Measurements from ENCODE around the gene BCKDHB.
"Not testable (repeated sequence)": the region's sequence is repeated elsewhere in the genome, so short reads cannot be mapped to it uniquely, and the experiment has no call there.

BCKDHB gene

DNA sequence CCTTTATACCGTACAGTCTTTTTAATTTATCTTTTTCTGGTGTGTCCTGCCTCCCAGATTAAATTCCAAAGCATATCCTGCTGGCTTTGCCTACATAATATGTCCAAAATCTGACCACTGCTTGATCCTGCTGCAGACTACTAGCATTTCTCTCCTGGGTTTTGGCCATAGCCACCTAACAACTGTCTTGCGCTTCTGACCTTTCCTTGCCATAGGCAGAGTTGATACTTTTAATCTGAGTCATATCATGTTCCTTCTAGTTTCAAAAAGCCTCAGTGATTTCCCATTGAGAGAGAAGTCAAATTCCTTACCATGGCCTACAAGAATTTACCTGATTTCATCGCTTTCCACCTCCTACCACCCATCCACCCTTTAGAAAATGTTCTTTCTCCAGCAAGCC, 104.8 kb downstream of the BCKDHB start:
- FAIRE-seq: no peak

DNA sequence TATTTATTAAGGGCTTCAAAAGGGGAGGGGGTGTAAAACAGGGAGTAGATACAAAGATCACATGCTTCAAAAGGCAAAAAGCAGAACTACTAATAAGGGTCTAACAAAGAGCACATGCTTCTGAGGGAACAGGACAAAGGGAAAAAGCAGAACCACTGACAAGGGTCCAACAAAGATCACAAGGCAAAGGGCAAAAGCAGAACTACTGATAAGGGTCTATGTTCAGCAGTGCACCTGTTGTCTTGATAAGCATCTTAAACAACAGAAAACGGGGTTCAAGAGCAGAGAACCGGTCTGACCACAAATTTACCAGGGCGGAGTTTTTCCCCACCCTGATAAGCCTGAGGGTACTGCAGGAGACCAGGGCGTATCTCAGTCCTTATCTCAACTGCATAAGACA, 105.4 kb downstream of the BCKDHB start:
- FAIRE-seq: not testable (repeated sequence)

DNA sequence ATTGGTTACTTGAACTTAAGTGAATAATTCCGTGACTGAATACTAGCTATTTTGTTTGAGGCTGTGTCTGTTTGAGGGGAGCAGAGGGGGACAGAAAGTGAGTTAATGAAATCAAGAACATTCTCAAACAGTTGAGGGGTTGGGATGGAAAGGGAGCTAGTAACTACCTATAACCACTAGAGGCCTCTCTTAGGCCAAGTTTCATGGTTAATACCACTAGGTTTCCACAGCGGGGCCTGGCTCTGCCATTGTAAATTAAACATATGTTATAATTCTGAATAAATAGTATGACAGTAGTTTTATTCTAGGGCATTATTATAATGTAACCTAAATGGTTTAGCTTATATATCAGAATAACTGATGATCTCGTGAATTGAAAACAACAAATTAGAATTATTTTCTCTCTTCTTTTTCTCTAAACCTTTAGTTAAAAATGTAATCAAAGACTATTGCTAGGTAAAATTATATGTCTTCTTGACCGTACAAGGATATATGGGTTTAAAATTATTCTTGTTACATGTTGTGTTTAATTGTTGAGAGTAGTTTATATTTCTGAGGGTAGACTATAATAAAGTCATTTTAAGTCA, 108.1 kb downstream of the BCKDHB start:
- FAIRE-seq: peak; percentile 96

DNA sequence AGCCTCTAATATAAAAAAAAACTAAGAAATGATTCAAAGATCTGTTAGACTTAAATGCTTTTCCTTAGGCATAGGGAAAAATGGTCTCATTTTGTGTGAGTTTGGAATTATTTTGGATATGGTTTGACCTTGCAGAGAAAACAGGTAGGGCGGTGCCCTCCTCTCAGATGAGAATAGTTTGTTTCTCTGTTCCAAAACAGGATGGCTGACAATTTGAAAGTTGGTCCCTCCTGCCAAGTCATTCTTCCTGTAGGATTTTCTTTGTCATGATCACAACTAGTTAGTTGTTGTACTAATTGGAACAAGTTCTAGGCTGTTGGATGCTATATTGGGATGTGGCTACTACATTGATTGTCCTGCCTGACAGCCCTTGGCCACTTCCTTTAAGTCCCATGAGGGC, 108.6 kb downstream of the BCKDHB start:
- FAIRE-seq: no peak

DNA sequence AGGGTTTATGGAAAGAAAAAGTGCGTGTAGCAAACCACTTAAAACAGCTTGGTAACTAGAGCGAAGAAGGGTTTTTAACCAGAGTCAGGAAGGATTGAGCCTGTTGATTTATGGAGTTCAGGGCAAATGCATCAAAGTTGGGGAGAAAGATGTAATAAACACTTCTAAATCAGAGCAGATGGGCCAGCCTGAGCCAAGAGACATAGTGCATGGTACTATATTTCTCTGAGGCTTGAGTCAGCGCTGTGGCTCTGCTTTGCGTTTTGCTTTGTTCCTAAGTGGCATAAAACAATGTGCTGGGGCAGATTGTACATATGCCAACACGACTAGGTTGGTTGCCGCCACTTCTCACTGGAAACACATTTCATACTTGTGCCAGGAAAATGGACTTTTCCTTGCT, 111.3 kb downstream of the BCKDHB start:
- FAIRE-seq: no peak

DNA sequence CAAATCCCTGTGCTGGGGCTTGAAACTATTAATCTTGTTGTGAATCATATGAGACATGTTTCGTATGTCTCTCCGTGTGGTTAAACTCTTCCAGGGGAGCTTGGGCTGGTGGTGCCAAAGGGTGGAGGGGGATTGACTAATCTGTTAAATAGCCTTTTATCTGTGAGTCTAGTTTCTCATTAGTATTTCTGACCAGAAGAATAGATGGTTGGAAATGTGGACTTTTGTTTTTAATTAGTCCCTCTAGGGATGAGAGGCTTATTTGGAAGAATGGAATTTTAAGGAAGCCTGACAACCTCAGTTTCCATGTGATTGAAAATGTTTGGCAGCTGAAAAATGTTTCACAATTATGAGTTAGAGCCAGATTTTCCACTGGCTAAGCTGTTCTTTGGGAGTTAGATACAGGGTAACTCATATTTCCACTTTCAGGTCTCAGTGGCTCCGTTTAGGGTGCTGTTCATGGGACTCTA, 117.3 kb downstream of the BCKDHB start:
- no peak for FAIRE-seq

DNA sequence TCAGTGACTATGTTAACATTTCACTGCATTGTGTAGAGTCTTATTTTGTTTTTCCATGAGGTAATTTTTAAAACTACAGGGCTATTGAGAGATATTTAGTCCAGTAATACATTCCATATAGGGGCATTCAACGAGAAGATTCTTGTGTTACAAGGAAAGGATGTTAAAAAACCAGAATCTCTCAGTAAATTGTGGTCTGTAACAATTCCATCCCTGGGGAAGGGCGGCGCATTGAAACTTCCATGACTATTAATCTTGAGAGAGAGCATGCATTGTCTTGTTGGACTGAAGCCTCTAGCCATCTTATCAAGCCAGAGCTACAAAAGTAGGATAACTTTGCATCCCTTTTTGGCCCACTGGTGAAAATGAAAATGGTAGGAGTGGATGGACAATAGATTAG, 119.7 kb downstream of the BCKDHB start:
- no peak for FAIRE-seq

DNA sequence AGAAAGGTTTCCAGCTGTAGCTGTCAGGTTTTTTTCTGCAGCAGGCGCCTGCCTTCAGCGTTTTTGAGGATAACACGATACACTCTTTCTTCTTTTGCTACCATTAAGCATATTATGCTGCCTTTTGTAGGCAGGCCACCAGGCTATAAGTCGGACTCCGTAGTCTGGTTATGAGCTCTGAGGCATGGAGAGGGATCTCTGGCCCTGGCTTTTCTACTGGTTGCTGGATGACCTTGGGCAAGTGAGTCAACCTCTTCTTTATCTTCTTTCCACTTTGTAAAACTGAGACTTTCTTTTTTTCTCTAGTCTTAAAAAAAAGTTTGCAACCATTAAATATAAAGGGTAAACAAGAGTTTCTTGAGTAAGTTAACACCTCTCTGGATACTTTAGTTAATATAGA, 120.2 kb downstream of the BCKDHB start:
- no peak for FAIRE-seq

DNA sequence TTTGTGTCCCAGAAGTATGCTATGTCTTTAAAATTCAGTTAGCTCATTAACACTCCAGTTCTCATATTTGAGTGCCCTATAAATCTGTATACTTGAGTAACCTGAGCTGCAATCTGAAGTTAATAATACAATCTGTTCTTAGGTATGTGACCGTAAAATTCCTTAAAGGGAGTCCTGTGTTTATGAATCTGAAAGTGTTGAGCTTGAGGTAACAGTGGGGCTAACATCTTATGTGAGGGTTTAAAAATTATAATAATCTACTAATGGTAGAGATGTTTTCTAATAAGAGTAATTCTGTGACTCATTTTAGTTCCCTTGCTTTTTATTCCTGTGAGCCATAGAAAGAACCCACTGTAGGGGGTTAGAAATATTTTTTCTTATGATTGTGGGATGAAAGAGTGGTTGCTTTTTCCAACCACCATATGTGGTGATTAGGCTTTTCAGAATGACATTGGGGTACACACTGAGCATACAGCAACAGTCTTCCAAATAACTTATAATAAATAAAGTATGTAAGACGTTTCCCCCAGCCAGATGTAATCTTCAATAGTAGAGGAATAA, 121.2 kb downstream of the BCKDHB start:
- FAIRE-seq: no peak

DNA sequence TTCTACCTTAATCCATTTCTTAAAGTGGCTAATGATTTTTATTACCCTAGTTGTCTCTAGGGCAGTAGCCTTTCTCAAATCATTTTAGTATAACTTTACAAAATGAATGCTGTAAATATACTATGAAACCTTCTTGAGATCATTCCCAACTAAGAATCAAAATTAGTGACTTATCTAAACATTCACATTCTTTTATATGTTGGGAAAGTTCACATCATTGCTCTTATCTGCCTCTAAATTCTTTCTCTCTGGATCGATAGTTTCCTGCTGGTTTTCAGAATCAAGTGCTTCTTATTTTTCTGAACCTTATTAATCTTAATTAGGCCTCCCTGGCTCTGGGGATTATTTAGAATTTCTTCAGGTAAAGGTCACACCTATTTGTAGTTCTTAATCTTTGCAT, 126.8 kb downstream of the BCKDHB start:
- FAIRE-seq: no peak

DNA sequence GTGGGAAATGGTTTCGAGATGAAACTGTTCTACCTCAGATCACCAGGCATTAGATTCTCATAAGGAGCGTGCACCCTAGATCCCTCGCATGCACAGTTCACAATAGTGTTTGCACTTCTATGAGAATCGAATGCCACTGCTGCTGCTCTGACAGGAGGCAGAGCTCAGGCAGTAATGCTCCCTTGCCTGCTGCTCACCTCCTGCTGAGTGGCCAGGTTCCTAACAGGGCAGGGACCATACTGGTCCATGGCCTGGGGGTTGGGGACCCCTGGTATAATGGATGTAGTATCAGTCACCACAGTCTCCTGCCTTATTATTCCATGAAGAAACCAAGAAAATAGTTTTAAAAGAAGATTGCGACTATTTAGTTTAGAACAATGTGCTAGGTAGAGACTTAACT, 127.5 kb downstream of the BCKDHB start:
- no peak for FAIRE-seq

DNA sequence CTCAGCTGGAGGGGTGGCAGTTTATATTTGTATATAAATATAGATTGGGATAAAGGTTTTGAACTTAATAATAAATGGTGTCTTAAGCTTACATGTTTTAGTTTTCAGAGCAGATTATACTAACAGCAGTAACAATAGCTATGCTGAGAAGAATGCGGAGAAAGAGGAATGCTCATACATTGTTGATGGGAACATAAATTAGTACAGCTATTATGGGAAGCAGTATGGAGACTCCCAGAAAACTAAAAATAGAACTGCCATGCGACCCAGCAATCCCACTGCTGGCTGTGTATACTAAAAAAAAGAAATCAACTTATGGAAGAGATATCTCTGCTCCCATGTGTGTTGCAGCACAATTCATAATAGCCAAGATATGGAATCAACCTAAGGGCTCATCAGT, 127.9 kb downstream of the BCKDHB start:
- no peak for FAIRE-seq

DNA sequence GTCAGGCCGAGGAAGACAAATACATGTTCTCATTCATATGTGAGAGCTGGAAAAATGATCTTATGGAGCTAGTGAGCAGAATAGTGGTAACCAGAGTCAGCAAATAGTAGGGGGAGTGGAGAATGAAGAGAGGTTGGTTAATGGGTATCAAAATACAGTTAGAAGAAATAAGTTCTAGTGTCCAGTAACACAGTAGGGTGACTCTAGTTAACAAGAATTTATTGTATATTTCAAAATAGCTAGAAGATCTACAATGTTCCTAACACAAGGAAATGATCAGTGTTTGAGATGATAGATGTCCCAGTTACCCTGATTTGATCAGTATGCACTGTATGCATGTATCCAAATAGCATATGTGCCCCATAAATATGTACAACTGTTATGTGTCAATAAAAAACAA, 128.4 kb downstream of the BCKDHB start:
- FAIRE-seq: no peak

DNA sequence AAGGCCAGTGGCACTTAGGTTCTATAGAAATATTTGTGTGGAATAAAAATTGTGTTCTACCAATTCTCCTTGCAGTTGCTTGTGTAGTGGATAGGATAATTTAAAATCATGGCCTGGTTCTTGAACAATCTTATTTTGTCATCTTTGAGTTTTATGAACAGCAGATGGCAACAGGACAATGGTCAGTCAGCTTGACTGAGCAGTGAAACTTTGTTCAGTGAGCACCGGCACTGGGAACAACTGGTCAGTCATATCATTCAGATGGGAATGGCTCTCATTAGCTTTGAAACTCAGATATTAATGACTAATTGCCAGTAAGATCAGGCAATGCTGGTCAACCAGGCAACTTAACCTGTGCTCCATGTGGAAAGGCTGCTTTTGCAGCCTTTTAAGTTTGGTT, 129.2 kb downstream of the BCKDHB start:
- FAIRE-seq: no peak

DNA sequence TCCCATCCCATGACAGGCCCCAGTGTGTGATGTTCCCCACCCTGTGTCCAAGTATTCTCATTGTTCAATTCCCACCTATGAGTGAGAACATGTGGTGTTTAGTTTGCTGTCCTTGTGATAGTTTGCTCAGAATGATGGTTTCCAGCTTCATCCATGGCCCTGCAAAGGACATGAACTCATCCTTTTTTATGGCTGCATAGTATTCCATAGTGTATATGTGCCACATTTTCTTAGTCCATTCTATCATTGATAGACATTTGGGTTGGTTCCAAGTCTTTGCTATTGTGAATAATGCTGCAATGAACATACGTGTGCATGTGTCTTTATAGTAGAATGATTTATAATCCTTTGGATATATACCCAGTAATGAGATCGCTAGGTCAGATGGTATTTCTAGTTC, 132.3 kb downstream of the BCKDHB start:
- FAIRE-seq: not testable (repeated sequence)

DNA sequence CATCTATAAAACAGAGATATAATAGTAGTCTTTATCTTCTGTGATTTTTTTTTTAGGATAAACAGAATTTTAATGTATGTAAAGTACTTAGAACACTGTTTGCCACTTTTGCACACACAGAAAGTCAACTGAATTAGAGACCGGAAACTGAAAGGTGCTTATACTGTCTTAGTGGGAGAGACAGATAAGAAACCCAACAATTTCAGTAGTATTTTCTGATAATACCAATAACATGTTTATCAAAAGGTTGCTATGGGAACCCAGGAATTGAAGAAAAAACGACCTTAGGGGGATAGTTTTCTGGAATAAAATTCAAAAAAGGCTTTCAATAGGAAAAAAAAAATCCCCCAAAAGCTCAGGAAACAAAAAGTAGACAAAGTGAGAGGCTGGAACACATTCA, 138.6 kb downstream of the BCKDHB start:
- no peak for FAIRE-seq

DNA sequence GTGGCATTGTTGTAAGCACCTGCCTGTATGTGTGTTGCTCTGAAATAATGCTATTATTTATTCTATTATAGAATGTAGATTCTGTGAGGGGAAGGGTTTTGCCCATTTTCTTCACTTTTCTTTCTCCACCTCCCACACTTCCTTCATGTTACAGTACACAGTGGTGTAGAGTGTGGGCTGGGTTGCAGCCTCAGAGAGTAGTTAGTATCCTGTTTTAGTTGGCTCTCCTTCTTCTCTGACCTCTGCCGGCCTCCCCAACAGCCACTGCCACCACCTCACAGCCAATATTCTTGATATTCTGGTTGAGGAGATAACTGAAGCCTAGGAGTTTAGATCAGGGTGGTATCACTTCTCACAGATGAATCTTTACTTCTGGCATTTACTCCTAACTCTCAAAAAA, 143.4 kb downstream of the BCKDHB start:
- FAIRE-seq: no peak

DNA sequence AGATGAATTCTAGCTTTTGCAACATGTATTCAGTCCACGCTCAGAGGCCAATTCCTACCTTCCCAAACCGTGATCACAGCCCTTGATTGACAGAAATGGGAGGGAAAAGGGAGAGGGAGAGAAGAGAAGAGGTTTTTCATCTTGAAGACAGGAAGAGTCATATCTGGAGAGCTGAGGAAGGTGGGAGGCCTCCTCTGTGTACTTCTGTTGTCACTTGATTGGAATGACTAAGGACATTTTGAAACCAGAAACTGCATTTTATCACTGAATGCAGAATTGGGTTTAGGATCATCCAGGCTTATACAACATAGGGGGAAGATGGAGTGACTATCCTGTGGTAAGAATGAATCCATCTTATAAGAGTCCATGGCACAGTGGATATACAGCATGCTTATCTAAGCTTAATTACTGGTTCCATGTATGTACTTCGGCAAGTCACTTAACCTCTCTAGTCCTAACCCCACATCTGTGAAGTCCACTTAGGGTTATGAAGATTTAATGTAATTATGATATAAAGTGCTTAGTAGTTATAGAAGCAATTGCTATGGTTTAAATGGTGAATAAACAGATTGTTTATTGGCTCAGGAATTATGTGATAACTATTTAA, 144.0 kb downstream of the BCKDHB start:
- FAIRE-seq: no peak

DNA sequence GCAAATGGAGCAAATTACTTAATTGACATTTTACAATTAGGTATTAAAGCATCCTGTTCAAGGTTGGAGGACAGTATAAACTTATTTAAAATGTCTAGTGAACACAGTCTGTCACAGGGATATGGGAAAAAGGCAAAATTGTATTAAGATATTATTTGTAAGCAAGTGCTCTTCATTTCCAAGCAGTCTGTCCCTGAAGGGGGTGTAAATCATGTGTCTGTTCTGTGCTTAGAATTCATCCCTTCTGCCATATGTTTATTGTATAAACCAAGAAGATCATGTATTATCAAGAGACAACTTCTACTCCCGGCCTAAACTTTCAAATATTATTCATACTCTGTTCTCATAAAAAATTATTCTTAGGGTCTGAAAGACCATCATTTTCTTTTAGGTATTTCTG, 144.8 kb downstream of the BCKDHB start:
- FAIRE-seq: no peak

DNA sequence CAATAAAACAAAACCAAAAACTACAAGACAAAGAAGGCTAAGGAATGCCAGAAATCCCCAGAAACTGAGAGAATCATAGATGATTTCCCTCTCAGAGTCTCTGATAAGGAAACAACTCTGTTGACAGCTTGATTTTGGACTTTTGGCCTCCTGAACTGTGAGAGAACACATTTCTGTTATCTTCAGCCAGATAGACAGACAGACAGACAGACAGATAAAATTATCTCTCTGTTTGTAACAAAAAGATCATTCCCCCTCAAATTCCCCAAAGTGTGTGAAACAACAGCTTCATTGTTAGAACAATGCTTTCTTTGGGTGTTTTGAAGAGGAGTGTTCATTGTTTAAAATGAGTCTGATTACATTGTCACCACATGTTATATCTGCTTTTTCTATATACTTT, 148.2 kb downstream of the BCKDHB start:
- no peak for FAIRE-seq

DNA sequence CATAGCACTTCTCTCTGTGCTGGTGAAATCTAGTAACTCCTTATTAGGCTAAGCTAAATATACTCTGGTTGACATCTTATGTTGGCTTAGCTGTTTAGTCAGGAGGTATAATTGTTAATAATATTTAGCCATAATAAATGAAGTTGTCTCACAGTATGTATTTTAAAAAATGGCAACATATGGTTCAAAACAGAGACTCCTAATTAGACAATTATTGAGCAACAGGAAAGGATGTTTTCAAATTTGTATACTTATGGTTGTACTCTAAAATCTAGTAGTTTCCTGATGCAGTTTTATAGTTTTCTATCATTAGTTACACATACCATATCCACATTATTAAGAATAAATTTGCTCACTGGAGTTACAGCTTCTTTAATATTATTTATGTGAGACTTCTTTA, 150.2 kb downstream of the BCKDHB start:
- FAIRE-seq: no peak

DNA sequence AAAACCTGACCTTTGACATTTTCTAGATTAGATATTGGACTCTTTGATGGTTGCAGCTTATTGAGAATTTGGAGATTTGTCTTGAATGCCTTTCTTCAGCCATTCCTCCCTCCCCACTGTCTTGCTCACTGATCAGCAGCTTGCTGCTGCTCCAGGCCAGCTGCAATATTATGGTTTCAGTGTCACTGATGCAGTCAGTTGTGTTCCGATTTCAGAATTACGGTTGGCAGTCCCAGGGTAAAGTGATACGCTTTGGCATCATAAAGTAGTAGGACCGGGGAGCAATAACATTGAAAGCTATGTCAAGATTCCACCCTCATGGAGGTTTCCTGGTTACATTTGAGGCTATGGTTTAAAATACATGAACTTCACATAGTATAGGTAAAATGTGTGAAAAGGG, 152.6 kb downstream of the BCKDHB start:
- FAIRE-seq: no peak

DNA sequence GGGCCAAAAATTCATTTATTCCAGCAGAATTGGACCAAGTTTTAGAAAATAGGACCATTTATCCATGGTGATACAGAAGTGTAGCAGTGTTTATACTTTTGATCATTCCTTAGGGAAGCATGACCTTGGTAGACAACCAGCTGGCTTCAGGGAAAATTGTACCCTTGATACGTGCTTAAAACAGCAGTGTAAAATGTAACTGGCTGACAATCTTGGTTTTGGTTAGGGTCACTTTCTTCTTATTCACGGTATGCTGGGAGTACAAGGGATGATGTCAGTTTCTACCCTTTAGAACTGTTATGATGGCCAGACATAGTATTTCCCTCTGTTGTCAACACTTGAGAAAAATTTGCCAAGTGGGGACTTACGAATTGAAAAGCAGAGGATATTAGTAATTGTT, 157.1 kb downstream of the BCKDHB start:
- no peak for FAIRE-seq

DNA sequence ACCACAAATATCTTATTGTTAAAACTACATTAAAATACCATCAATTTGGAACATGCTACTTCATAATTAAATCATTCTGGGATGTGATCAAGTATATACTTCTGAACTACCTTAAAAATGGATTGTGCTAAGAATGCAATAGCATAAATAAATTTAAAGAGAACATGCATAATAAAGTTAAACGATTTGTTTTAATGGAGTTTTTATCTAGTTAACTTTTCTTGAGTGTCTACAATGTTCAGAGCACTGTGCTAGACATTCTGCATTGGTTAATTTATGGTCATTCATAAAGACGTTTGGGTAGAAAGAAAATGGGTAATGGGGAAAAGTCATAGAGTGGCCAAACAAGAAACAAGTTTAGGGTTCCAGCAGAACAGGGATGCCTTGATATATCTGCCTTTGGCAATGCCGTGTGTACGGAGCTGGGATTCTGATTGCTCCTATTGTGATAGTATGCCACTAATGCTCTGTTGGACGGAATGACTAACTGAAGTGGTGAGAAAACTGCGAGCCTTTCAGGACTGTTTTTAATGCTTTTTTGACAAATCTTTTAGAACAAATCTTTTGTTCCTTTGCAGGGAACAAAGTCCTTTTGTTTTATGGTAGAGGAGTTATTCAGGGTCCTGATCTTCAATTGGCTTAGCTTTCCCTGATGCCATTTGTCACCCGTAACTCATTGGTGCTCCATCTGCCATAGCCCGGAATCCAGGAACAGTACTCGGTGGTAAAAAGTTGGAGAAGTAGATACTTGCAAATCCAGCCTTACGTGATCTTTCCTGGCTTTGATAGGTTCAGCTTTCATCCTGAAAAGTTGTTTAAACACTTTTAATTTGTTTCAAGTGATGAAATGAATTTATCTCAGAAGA, 162.6 kb downstream of the BCKDHB start:
- peak; percentile 47 for FAIRE-seq

All from A204.1 (cell line).